ENCODE results near the gene CSF3R.
A peak's percentile ranks its signal among the peaks of the same experiment; 100 is the strongest.

Gene CSF3R

DNA sequence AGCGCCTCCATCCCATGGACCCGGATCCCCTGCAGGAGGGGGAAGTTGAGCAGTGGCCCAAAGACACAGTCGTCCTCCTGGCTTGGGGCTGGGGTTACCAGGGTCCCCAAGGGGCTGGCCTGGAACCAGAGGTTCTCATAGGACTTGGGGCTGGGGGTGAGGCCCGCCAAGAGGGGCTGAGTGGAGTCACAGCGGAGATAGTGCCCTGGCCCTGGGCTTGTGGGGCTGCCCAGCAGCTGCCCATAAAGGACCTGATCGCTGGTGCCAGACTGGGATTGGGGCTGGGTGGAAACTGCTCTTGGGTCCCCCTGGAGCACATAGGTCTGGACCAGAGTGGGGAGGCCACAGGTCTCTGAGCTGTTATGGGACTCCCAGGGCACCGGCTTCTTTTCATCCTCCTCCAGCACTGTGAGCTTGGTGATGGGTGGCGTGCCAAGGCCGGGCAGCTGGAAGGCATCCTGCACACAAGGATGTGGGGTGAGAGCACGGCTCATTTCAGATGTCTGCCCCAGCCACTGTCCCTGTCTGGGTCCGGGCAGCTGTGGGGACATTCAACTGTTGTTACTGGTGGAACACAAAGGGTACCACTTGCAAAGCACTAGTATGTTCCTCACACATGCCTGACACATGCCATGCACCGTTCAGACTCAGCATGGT, 16.2 kb downstream of the CSF3R start:
- Histone ChIP-seq H3K27ac (no peak overlapping the region), H3K79me2 (ENCODE audit: insufficient read depth, low read depth) (peaks cover 8% of the 10 kb centered on the region), H3K27me3 (ENCODE audit: insufficient read depth, low read depth) (no peaks in the 10 kb centered on the region), H3K9ac (no peak overlapping the region), H3K4me2 (no peak overlapping the region), H2AFZ (ENCODE audit: low read depth) (no peak overlapping the region), H3K36me3 (ENCODE audit: insufficient read depth) (no peaks in the 10 kb centered on the region), H3K4me1 (ENCODE audit: low read depth, poor library complexity, severe bottlenecking) (peaks cover 19% of the 10 kb centered on the region), H3K4me3 (IDR thresholded peaks at IDR 0.05; ENCODE audit: insufficient read depth, low read depth, low read length) (no peak overlapping the region), H4K20me1 (ENCODE audit: insufficient read depth) (no peaks in the 10 kb centered on the region)
- TF ChIP-seq, protein P1, sequence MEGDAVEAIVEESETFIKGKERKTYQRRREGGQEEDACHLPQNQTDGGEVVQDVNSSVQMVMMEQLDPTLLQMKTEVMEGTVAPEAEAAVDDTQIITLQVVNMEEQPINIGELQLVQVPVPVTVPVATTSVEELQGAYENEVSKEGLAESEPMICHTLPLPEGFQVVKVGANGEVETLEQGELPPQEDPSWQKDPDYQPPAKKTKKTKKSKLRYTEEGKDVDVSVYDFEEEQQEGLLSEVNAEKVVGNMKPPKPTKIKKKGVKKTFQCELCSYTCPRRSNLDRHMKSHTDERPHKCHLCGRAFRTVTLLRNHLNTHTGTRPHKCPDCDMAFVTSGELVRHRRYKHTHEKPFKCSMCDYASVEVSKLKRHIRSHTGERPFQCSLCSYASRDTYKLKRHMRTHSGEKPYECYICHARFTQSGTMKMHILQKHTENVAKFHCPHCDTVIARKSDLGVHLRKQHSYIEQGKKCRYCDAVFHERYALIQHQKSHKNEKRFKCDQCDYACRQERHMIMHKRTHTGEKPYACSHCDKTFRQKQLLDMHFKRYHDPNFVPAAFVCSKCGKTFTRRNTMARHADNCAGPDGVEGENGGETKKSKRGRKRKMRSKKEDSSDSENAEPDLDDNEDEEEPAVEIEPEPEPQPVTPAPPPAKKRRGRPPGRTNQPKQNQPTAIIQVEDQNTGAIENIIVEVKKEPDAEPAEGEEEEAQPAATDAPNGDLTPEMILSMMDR (conservative IDR thresholded peaks at IDR 0.05; ENCODE audit: low read depth, low read length): no peak

DNA sequence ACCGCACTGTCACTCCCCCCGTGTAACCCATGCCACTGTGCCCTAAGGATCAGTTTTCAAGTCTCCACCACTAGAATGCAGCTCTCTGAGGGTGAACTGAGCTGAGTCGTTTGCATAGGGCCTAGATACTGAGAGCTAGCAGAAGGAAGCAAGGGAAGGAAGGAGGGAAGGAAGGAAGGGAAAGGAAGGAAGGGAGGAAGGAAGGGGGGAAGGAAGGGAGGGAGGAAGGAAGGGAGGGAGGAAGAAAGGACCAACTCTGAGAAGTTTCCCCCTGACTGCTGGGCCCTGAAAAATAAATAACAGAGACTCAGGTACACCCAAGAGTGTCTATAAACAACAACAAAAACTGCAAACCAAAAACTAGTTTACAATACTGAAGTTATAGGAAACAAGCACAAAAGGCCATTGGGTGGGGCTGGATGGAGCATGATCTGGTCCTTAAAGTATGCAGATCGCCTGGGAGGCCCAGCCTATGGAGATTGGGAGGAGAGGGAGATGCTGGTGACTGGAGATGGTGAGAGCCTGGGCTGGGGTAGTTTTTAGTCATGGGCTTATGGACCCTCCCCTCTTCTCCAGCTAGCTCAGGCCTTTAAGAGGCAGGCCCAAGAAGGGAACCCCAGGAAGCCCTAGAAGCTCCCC, 16.9 kb downstream of the CSF3R start:
- no peaks in the 10 kb centered on the region for H3K36me3 ChIP-seq (ENCODE audit: insufficient read depth)
- H2AFZ ChIP-seq (ENCODE audit: low read depth): no peak overlapping the region
- peaks cover 8% of the 10 kb centered on the region for H3K79me2 ChIP-seq (ENCODE audit: insufficient read depth, low read depth)
- peaks cover 19% of the 10 kb centered on the region for H3K4me1 ChIP-seq (ENCODE audit: low read depth, poor library complexity, severe bottlenecking)
- no peak overlapping the region for H3K27ac ChIP-seq
- no peaks in the 10 kb centered on the region for H4K20me1 ChIP-seq (ENCODE audit: insufficient read depth)
- H3K9ac ChIP-seq: no peak overlapping the region
- H3K4me3 ChIP-seq (IDR thresholded peaks at IDR 0.05; ENCODE audit: insufficient read depth, low read depth, low read length): no peak overlapping the region
- no peaks in the 10 kb centered on the region for H3K27me3 ChIP-seq (ENCODE audit: insufficient read depth, low read depth)
- H3K4me2 ChIP-seq: no peak overlapping the region
- TF ChIP-seq, protein P1 (conservative IDR thresholded peaks at IDR 0.05; ENCODE audit: low read depth, low read length): no peak

DNA sequence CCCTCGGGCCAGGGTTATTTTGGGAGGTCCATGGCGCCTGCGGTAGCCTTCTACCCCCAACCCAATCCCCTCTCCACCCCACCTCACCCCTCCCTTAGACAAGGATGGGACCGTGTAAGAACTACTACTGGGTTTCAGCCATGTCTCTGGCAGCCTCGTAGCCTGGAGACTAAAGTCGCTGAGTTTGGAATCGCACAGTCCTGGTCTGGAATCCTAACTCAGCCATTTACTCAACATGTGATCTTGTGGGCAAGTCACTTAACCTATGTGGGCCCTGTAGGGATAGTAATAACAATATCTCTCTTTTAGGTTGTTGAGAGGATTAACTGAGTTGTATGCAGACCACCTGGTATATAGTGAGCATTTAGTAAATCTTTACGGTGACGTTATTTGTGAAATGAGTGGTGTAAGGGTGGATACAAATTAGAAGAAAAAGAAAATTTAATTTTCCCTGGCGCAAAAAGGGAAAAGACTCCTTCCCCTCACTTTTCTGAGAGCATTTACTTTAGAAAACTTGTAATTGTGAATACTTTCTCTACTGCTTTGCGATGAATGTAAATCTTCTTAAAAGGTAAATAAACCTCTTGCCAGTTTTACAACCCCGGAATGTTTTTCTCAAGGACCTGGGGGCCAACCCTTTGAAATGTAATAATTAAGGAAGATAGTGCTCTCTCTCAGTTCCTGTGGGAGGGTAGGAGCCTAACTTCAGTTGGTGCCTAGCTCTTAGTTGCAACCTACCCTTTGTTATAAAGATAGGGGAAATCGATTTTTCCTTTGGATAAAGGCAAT, 17.9 kb downstream of the CSF3R start:
- H4K20me1 ChIP-seq (ENCODE audit: insufficient read depth): no peaks in the 10 kb centered on the region
- peak overlapping the region; percentile 61 for H3K4me3 ChIP-seq (IDR thresholded peaks at IDR 0.05; ENCODE audit: insufficient read depth, low read depth, low read length)
- H3K36me3 ChIP-seq (ENCODE audit: insufficient read depth): no peaks in the 10 kb centered on the region
- peaks cover 8% of the 10 kb centered on the region for H3K79me2 ChIP-seq (ENCODE audit: insufficient read depth, low read depth)
- no peaks in the 10 kb centered on the region for H3K27me3 ChIP-seq (ENCODE audit: insufficient read depth, low read depth)
- peak overlapping the region; percentile 77 for H3K27ac ChIP-seq
- peak overlapping the region; percentile 44 for H2AFZ ChIP-seq (ENCODE audit: low read depth)
- peak overlapping the region; percentile 65; the same call in 1 of the 2 replicates for H3K4me2 ChIP-seq
- H3K9ac ChIP-seq: peak overlapping the region; percentile 78
- H3K4me1 ChIP-seq (ENCODE audit: low read depth, poor library complexity, severe bottlenecking): peaks cover 19% of the 10 kb centered on the region
- TF ChIP-seq, protein P1 (conservative IDR thresholded peaks at IDR 0.05; ENCODE audit: low read depth, low read length): no peak

DNA sequence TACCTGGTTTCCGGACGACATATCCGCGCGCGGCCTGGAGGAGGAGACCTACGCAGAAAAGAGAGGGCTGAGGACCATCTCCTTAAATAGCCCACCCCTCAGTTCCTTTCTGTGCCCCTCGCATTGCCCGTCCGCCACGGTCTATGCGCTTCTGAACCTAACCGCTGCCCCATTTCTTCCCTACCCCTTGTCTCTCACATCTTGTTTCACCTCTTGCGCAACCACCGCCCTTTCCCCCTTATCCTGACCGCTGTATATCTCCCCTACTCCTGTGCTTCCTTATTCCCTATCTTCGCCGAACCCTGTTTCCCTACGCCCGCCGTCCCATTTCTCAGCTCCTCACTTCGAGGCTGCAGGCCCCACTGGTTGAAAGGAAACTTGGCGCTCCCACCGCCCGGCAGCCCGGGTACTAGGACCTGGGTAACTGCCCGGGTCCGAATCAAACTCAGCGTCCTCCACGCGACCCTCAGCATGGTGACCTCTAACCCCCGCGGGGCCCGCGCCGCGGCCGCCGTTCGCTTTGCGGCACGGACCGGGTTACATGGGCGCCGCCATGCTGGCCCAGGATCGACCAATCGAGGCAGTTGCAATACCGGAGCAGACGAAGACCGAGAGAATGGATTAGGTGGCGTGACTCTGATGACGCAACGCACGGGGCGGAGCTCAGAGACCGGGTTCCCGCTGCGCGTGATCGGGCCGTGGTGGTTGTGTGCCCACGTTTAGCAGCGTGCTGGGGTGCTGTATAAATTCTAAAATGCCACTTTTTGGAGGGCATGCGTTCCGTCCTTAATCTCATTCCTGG, 18.7 kb downstream of the CSF3R start, which contains the start of gene MRPS15:
MRPS15 (minus strand) TSS at position 582 of the 802 bp plus-strand sequence; CDS start at position 473, 109 bp downstream.
- H3K9ac ChIP-seq: peak within 1 kb of the TSS; percentile 78
- H2AFZ ChIP-seq (ENCODE audit: low read depth): peak within 1 kb of the TSS; percentile 44
- no peaks in the 10 kb centered on the region for H3K27me3 ChIP-seq (ENCODE audit: insufficient read depth, low read depth)
- H3K79me2 ChIP-seq (ENCODE audit: insufficient read depth, low read depth): peaks cover 8% of the 10 kb centered on the region
- H4K20me1 ChIP-seq (ENCODE audit: insufficient read depth): no peaks in the 10 kb centered on the region
- H3K4me1 ChIP-seq (ENCODE audit: low read depth, poor library complexity, severe bottlenecking): peaks cover 19% of the 10 kb centered on the region
- H3K27ac ChIP-seq: peak within 1 kb of the TSS; percentile 77
- no peaks in the 10 kb centered on the region for H3K36me3 ChIP-seq (ENCODE audit: insufficient read depth)
- H3K4me2 ChIP-seq: peak within 1 kb of the TSS; percentile 65
- H3K4me3 ChIP-seq (IDR thresholded peaks at IDR 0.05; ENCODE audit: insufficient read depth, low read depth, low read length): peak within 1 kb of the TSS; percentile 91
- TF ChIP-seq, protein P1 (conservative IDR thresholded peaks at IDR 0.05; ENCODE audit: low read depth, low read length): no peak
